ENCODE results near the gene MYOM3.

DNA sequence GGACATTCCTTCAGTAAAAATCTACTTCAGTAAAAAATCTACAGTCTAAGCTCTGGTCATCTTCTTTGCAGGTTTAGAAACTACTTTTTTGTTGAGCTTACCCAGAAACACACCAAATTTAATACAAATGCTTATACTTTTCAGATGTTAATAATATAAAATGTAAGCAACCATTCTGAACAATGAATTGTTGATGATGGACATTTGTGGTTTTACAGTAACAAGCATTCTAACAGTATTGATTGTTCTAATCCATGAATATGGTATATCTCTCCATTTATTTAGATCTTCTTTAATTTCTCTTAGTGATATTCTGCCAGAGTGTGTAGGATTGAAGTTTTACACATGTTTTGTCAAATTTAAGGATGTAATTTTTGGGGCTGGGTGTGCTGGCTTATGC is 104.9 kb downstream of the MYOM3 start:
- TF ChIP-seq CTCF (IDR thresholded peaks at IDR 0.05) (no peak), POLR2A (IDR thresholded peaks at IDR 0.05) (no peak)
